Mesendoderm (in vitro differentiated cells): Measurements from ENCODE around the gene ASB2.

Experiments
- DNase-seq: peaks from one replicate; pipeline ENCODE4 v3.0.0; 2013
- H2AK5ac ChIP-seq: 2 replicates; pipeline ENCODE4 v1.6.1; 2013; ENCODE audit warnings: low read length, inconsistent platforms
- H2BK120ac ChIP-seq: 2 replicates; pipeline ENCODE4 v1.6.1; 2013; ENCODE audit warnings: low read depth, mild to moderate bottlenecking, low read length, moderate library complexity, mixed read lengths
- H2BK15ac ChIP-seq: replicated peaks from 2 replicates; pipeline ENCODE4 v1.6.1; 2013; ENCODE audit warnings: low read depth, mild to moderate bottlenecking, moderate library complexity
- H2BK5ac ChIP-seq: 2 replicates; pipeline ENCODE4 v1.6.1; 2013; ENCODE audit warnings: low read length, inconsistent platforms
- H3K18ac ChIP-seq: 2 replicates; pipeline ENCODE4 v1.6.1; 2013; ENCODE audit warnings: mild to moderate bottlenecking, low read length, mixed read lengths
- H3K23ac ChIP-seq: one replicate; pipeline ENCODE4 v1.6.1; 2013; ENCODE audit warnings: low read length
- H3K27ac ChIP-seq: 2 replicates; pipeline ENCODE4 v1.5.1; 2013; ENCODE audit warnings: low read depth, mild to moderate bottlenecking, inconsistent platforms, low read length, moderate library complexity
- H3K27me3 ChIP-seq: 2 replicates; pipeline ENCODE4 v1.6.1; 2013; ENCODE audit warnings: low read length, control low read depth, mild to moderate bottlenecking, inconsistent platforms; ENCODE audit not compliant: insufficient read depth, poor library complexity
- H3K36me3 ChIP-seq: 2 replicates; pipeline ENCODE4 v1.6.1; 2013; ENCODE audit warnings: low read length, inconsistent platforms; ENCODE audit not compliant: control insufficient read depth, insufficient read depth
- H3K4ac ChIP-seq: one replicate; pipeline ENCODE4 v1.6.1; 2013; ENCODE audit warnings: low read depth, mild to moderate bottlenecking, low read length, moderate library complexity
- H3K4me1 ChIP-seq: 2 replicates; pipeline ENCODE4 v1.6.1; 2013; ENCODE audit warnings: low read depth, low read length, inconsistent platforms; ENCODE audit not compliant: control insufficient read depth
- H3K4me2 ChIP-seq: 2 replicates; pipeline ENCODE4 v1.6.1; 2013; ENCODE audit warnings: low read length
- H3K4me3 ChIP-seq: 2 replicates; pipeline ENCODE4 v1.5.1; 2013; ENCODE audit warnings: mild to moderate bottlenecking, low read length
- H3K56ac ChIP-seq: one replicate; pipeline ENCODE4 v1.6.1; 2013; ENCODE audit warnings: low read length
- H3K79me1 ChIP-seq: 2 replicates; pipeline ENCODE4 v1.6.1; 2013; ENCODE audit warnings: low read length, inconsistent platforms
- H3K79me2 ChIP-seq: 2 replicates; pipeline ENCODE4 v1.6.1; 2013; ENCODE audit warnings: mild to moderate bottlenecking, low read length; ENCODE audit not compliant: control insufficient read depth, insufficient read depth
- H3K9ac ChIP-seq: 2 replicates; pipeline ENCODE4 v1.6.1; 2013; ENCODE audit warnings: low read length, inconsistent platforms
- H4K5ac ChIP-seq: one replicate; pipeline ENCODE4 v1.6.1; 2013; ENCODE audit warnings: low read length
- H4K8ac ChIP-seq: one replicate; pipeline ENCODE4 v1.6.1; 2013; ENCODE audit warnings: low read depth, mild to moderate bottlenecking, control low read depth, low read length, moderate library complexity
- WGBS: extraction: QIAGEN DNeasy Blood & Tissue Kit; methylation state at CpG from one replicate; pipeline ENCODE4 v1.1.7; 2013; ENCODE audit warnings: low lambda C conversion rate, missing lambda C conversion rate; ENCODE audit not compliant: insufficient coverage; ENCODE audit errors: extremely low coverage; 5-methylcytosine and 5-hydroxymethylcytosine counted together

ASB2 gene

DNA sequence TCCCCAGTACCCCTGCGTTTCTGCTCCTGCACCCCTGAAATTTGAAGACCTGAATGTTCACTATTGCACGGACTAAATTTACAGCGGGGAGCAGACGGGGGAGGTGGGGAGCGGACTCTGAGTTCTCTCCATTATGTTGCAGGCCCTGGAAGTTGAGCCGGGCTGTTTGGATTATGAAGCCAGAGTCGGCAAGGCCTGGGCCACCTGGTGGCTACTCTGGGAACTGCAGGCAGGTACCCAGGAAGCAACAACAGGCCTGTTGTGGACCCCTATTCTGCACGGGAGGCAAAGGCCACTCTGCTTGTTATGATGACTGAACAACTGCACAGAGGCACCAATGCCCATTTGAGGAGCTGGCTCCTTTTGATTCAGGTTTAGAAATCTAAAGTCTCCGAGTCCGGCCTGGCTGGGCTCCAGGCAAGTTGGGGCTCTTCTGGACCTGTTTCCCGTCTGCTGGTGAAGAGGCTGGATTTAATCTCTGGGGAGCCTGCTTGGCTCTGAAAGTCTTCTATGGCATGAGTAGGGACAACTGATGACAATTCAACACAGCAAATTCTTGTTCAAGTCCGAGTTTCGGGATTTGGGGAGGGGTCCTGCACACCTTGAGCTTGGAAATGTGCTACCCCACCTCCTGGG lies 83.3 kb downstream of the ASB2 start:
- no peak overlapping the region for H4K5ac ChIP-seq
- peak overlapping the region; percentile 2 for H3K56ac ChIP-seq
- no peak overlapping the region for H4K8ac ChIP-seq
- H3K36me3 ChIP-seq: no peaks in the 10 kb centered on the region
- H2BK5ac ChIP-seq: no peak overlapping the region
- no peak overlapping the region for H3K4ac ChIP-seq
- peaks cover 2% of the 10 kb centered on the region for H3K4me1 ChIP-seq
- H3K18ac ChIP-seq: no peak overlapping the region
- H3K23ac ChIP-seq: no peak overlapping the region
- no peak overlapping the region for H2AK5ac ChIP-seq
- WGBS: no CpG with 5 or more reads among the region's 13 CpGs
- DNase-seq: peak; percentile 77
- H3K9ac ChIP-seq: no peak overlapping the region
- H3K27ac ChIP-seq: no peak overlapping the region
- no peaks in the 10 kb centered on the region for H3K79me1 ChIP-seq
- H3K27me3 ChIP-seq: no peaks in the 10 kb centered on the region
- no peaks in the 10 kb centered on the region for H3K79me2 ChIP-seq
- no peak overlapping the region for H3K4me3 ChIP-seq
- H2BK120ac ChIP-seq: no peak overlapping the region
- H2BK15ac ChIP-seq: no peak overlapping the region
- H3K4me2 ChIP-seq: no peak overlapping the region

DNA sequence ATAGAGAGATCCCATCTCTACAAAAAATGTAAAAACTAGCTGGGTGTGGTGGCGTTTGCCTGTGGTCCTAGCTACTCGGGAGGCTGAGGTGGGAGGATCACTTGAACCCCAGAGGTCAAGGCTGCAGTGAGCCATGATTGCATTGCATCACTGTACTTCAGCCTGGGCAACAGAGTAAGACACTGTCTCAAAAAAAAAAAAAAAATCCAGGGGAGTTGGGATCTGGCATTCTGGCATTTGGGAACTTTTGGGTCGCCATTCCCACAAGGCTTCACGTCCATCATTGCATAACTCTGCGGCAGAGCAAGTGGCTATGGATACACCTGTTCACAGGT lies 83.9 kb downstream of the ASB2 start:
- H3K27ac ChIP-seq: no peak overlapping the region
- DNase-seq: no peak
- H3K4me3 ChIP-seq: no peak overlapping the region
- H3K9ac ChIP-seq: no peak overlapping the region
- no peak overlapping the region for H3K23ac ChIP-seq
- H4K5ac ChIP-seq: no peak overlapping the region
- no peaks in the 10 kb centered on the region for H3K36me3 ChIP-seq
- H2AK5ac ChIP-seq: no peak overlapping the region
- no peak overlapping the region for H3K4me2 ChIP-seq
- no peaks in the 10 kb centered on the region for H3K79me1 ChIP-seq
- H3K79me2 ChIP-seq: no peaks in the 10 kb centered on the region
- no peak overlapping the region for H4K8ac ChIP-seq
- H3K27me3 ChIP-seq: no peaks in the 10 kb centered on the region
- H3K4ac ChIP-seq: no peak overlapping the region
- no peak overlapping the region for H3K56ac ChIP-seq
- H2BK120ac ChIP-seq: no peak overlapping the region
- no peak overlapping the region for H2BK15ac ChIP-seq
- WGBS: no CpG with 5 or more reads among the region's 5 CpGs
- peaks cover 2% of the 10 kb centered on the region for H3K4me1 ChIP-seq
- no peak overlapping the region for H2BK5ac ChIP-seq
- H3K18ac ChIP-seq: no peak overlapping the region

- H2BK15ac ChIP-seq: no peak overlapping the region
- H3K23ac ChIP-seq: no peak overlapping the region
- no peak overlapping the region for H3K9ac ChIP-seq
- H3K18ac ChIP-seq: no peak overlapping the region
- WGBS: no CpG with 5 or more reads among the region's 15 CpGs
- DNase-seq: no peak
- H3K4me3 ChIP-seq: no peak overlapping the region
- H3K4me1 ChIP-seq: peaks cover 2% of the 10 kb centered on the region
- H2BK120ac ChIP-seq: no peak overlapping the region
- no peaks in the 10 kb centered on the region for H3K79me1 ChIP-seq
- no peak overlapping the region for H4K8ac ChIP-seq
- no peak overlapping the region for H3K56ac ChIP-seq
- H4K5ac ChIP-seq: no peak overlapping the region
- H3K27me3 ChIP-seq: no peaks in the 10 kb centered on the region
- H2BK5ac ChIP-seq: no peak overlapping the region
- H3K4ac ChIP-seq: no peak overlapping the region
- H3K27ac ChIP-seq: no peak overlapping the region
- no peaks in the 10 kb centered on the region for H3K79me2 ChIP-seq
- H2AK5ac ChIP-seq: no peak overlapping the region
- H3K36me3 ChIP-seq: no peaks in the 10 kb centered on the region
- H3K4me2 ChIP-seq: no peak overlapping the region
Measured at GRCh38 chr14:93891756-93892504, 84.4 kb downstream of the ASB2 start.

DNA sequence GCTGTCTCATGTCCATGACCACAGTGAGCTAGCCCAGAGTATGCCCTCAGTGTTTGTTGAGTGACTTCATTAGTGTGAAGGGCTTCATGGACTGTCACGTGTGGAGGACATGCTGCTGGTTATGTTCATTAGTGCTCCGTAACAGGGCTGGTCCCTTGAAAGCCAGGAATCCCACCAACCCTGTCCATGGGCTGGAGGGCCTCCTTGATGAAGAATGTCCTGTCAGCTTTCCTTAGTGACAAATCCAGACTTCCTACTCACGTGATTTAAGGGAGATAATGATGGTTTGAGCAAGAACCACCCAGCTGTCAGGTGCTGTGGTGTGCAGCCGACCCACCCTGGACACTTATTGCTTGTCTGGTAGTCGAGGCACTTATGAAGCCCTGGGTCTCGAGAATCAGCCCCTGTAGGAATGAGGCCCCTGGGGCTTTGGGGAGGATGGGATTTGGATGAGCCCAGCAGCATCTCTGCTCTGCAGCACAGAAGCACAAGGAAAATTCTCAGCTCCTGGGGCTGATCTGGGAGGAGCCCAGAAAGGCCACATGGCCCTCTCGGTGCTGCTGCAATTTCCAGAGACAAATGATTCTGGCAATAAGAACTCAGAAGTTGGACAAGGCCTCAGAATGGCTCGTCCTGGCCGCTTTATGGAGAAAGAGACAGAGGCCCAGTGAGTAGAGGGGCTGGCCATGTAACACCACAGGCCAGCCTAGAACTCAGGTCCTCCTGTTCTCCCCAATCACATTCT lies 86.5 kb downstream of the ASB2 start:
- H3K27ac ChIP-seq: no peak overlapping the region
- no peak overlapping the region for H2BK15ac ChIP-seq
- H2BK120ac ChIP-seq: no peak overlapping the region
- no peaks in the 10 kb centered on the region for H3K79me2 ChIP-seq
- no peak overlapping the region for H4K8ac ChIP-seq
- WGBS: no CpG with 5 or more reads among the region's 9 CpGs
- no peak overlapping the region for H2BK5ac ChIP-seq
- no peak overlapping the region for H3K9ac ChIP-seq
- H4K5ac ChIP-seq: no peak overlapping the region
- no peak overlapping the region for H3K56ac ChIP-seq
- H3K79me1 ChIP-seq: no peaks in the 10 kb centered on the region
- no peak overlapping the region for H3K23ac ChIP-seq
- no peaks in the 10 kb centered on the region for H3K27me3 ChIP-seq
- no peak overlapping the region for H3K4ac ChIP-seq
- H3K4me1 ChIP-seq: peaks cover 2% of the 10 kb centered on the region
- no peak overlapping the region for H3K4me2 ChIP-seq
- H3K36me3 ChIP-seq: no peaks in the 10 kb centered on the region
- no peak overlapping the region for H2AK5ac ChIP-seq
- H3K18ac ChIP-seq: no peak overlapping the region
- H3K4me3 ChIP-seq: no peak overlapping the region
- no peak for DNase-seq

DNA sequence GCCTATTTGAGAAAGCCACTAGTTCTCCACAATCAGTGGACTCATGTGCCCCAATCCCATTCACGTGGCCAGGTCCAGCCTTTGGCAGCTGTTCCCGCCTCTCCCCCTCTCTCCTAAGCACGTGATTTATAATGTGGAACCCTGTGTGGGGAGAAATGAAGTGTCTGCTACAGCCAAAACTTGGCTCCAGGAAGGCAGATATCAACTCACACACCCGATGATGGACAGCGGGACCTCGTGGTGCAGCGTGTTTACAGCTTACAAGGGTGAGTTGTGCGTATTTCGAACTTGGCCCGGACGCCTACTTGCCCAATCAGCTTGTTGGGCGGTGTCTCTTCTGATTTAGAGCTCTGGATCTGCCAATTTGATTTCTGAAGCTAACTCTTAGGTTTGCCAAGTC lies 87.4 kb downstream of the ASB2 start:
- WGBS: no CpG with 5 or more reads among the region's 12 CpGs

More for the DNA sequence above, 87.4 kb downstream of the ASB2 start:
- Histone ChIP-seq H3K79me1 (no peaks in the 10 kb centered on the region), H3K4ac (no peak overlapping the region), H3K79me2 (no peaks in the 10 kb centered on the region), H3K56ac (no peak overlapping the region), H2BK15ac (no peak overlapping the region), H3K36me3 (no peaks in the 10 kb centered on the region), H2BK120ac (no peak overlapping the region), H3K4me3 (no peak overlapping the region), H3K23ac (no peak overlapping the region), H3K27ac (no peak overlapping the region), H3K18ac (no peak overlapping the region), H2AK5ac (no peak overlapping the region), H3K27me3 (no peaks in the 10 kb centered on the region), H3K9ac (no peak overlapping the region), H4K5ac (no peak overlapping the region), H3K4me2 (no peak overlapping the region), H4K8ac (no peak overlapping the region), H2BK5ac (no peak overlapping the region), H3K4me1 (no peaks in the 10 kb centered on the region)
- no peak for DNase-seq
